HepG2 (cell line): ENCODE data around the gene ICE2. TPM values are rescaled to one million over a fixed set of nuclear protein-coding genes. Genes with fewer than 3 reads are reported as not detected.

Source experiments
- ATF1 ChIP-seq: IDR thresholded peaks from 2 replicates; pipeline ENCODE4 v1.6.1; 2016; ENCODE audit warnings: mild to moderate bottlenecking, control low read depth
- DR1 ChIP-seq: sonication (generic); formaldehyde crosslinking; IDR thresholded peaks from 2 replicates; pipeline ENCODE4 v1.8.0; 2021; ENCODE audit warnings: mild to moderate bottlenecking, missing genetic modification reagents, inconsistent platforms
- FLYWCH1 ChIP-seq: sonication (generic); formaldehyde crosslinking; IDR thresholded peaks from 2 replicates; pipeline ENCODE4 v1.8.1; 2023; ENCODE audit warnings: mild to moderate bottlenecking, missing genetic modification reagents
- HBP1 ChIP-seq: IDR thresholded peaks from 2 replicates; pipeline ENCODE4 v1.6.1; 2016; ENCODE audit warnings: low read depth, control low read depth
- HCFC1 ChIP-seq: fragments of 150-350 bp; IDR thresholded peaks from 2 replicates; pipeline ENCODE4 v1.6.1; 2014; ENCODE audit warnings: low read depth, low read length
- HNF4A ChIP-seq: sonication (generic); formaldehyde crosslinking; IDR thresholded peaks from 2 replicates; pipeline ENCODE4 v1.4.0; 2020; ENCODE audit warnings: missing genetic modification reagents
- ISX ChIP-seq: sonication (generic); formaldehyde crosslinking; conservative IDR thresholded peaks from 2 replicates; pipeline ENCODE4 v1.5.0; 2020; ENCODE audit warnings: missing genetic modification reagents
- MTERF4 ChIP-seq: sonication (generic); formaldehyde crosslinking; IDR thresholded peaks from 2 replicates; pipeline ENCODE4 v1.8.0; 2023; ENCODE audit warnings: mild to moderate bottlenecking, missing genetic modification reagents
- PBX3 ChIP-seq: sonication (generic); formaldehyde crosslinking; IDR thresholded peaks from 2 replicates; pipeline ENCODE4 v1.8.1; 2023; ENCODE audit warnings: missing genetic modification reagents, inconsistent platforms, borderline replicate concordance
- SPEN ChIP-seq: sonication (generic); formaldehyde crosslinking; IDR thresholded peaks from 2 replicates; pipeline ENCODE4 v1.5.1; 2020; ENCODE audit warnings: low read depth, mild to moderate bottlenecking, missing genetic modification reagents
- TCF7L2 ChIP-seq: IDR thresholded peaks from 2 replicates; pipeline ENCODE4 v1.6.1; 2011; ENCODE audit warnings: mild to moderate bottlenecking, low read depth, low read length, moderate library complexity
- ZBED4 ChIP-seq: sonication (generic); formaldehyde crosslinking; IDR thresholded peaks from 2 replicates; pipeline ENCODE4 v1.4.0; 2020; ENCODE audit warnings: missing genetic modification reagents, borderline replicate concordance
- ZFAT ChIP-seq: sonication (generic); formaldehyde crosslinking; conservative IDR thresholded peaks from 2 replicates; pipeline ENCODE4 v1.8.1; 2023; ENCODE audit warnings: missing genetic modification reagents, inconsistent platforms
- ZFP62 ChIP-seq: sonication (generic); formaldehyde crosslinking; IDR thresholded peaks from 2 replicates; pipeline ENCODE4 v1.4.0; 2020; ENCODE audit warnings: missing genetic modification reagents
- ZNF251 ChIP-seq: sonication (generic); formaldehyde crosslinking; IDR thresholded peaks from 2 replicates; pipeline ENCODE4 v1.9.0; 2021; ENCODE audit warnings: mild to moderate bottlenecking, missing genetic modification reagents
- ZNF431 ChIP-seq: sonication (generic); formaldehyde crosslinking; IDR thresholded peaks from 2 replicates; pipeline ENCODE4 v1.9.0; 2022; ENCODE audit warnings: missing genetic modification reagents, low read depth, mild to moderate bottlenecking, borderline replicate concordance
- ZNF687 ChIP-seq: sonication (generic); formaldehyde crosslinking; IDR thresholded peaks from 2 replicates; pipeline ENCODE4 v1.5.1; 2020; ENCODE audit warnings: mild to moderate bottlenecking, missing genetic modification reagents, moderate library complexity
- ZNF737 ChIP-seq: sonication (generic); formaldehyde crosslinking; IDR thresholded peaks from 2 replicates; pipeline ENCODE4 v1.5.0; 2020; ENCODE audit warnings: missing genetic modification reagents, mild to moderate bottlenecking, borderline replicate concordance
- ZNF747 ChIP-seq: sonication (generic); formaldehyde crosslinking; IDR thresholded peaks from 2 replicates; pipeline ENCODE4 v1.8.1; 2023; ENCODE audit warnings: missing genetic modification reagents, mild to moderate bottlenecking, borderline replicate concordance
- polyA plus RNA-seq, 8 experiments: library from polyadenylated mRNA; depleted of rRNA in 3 of 8; stranded (reverse) in 7 of 8; unstranded in 1 of 8; fragments of >200 nt; fragmentation: Illumina TruSeq in 4 of 8; extraction: Trizol in 4 of 8; gene quantifications; 2 replicates each; pipeline versions ENCODE4 v1.2.1 to v1.2.3, GENCODE V29; 2011 to 2016; ENCODE audit warnings: low read depth in 4 of 8, missing spikeins in 1 of 8, mixed read lengths in 1 of 8; ENCODE audit not compliant: insufficient read depth in 1 of 8
- total RNA-seq, 5 experiments: library from RNA; depleted of rRNA; stranded (reverse); fragments of >200 nt; fragmentation: Illumina TruSeq; extraction: Trizol; gene quantifications; 2 replicates each; pipeline ENCODE4 v1.2.3, GENCODE V29; 2016; ENCODE audit warnings: low read depth in 1 of 5

Gene ICE2
- total and polyA plus RNA-seq, 2 of the 13 experiments (the other 11 are each of a cell fraction or from before 2014, with no cell fraction given) = 24.8 to 26.4 TPM

- TF ChIP-seq HCFC1 (no peak), ZBED4 (CRISPR knock-in tag) (peak; percentile 36; the same call in 1 of the 2 replicates), ZFAT (CRISPR knock-in tag) (no peak), ZNF431 (no peak; the same call in 1 of the 2 replicates), TCF7L2 (no peak), ZNF747 (CRISPR knock-in tag) (no peak), ZNF737 (CRISPR knock-in tag) (no peak), HBP1 (CRISPR knock-in tag) (peak; percentile 31; the same call in 1 of the 2 replicates), ATF1 (peak; percentile 59; the same call in 1 of the 2 replicates), PBX3 (CRISPR knock-in tag) (no peak), ISX (no peak), DR1 (no peak), ZFP62 (CRISPR knock-in tag) (no peak), ZNF687 (CRISPR knock-in tag) (peak; percentile 52; the same call in 1 of the 2 replicates), FLYWCH1 (CRISPR knock-in tag) (no peak), HNF4A (CRISPR knock-in tag) (peak; percentile 38), SPEN (CRISPR knock-in tag) (peak; percentile 76), ZNF251 (CRISPR knock-in tag) (no peak), MTERF4 (CRISPR knock-in tag) (no peak)
Observed at GRCh38 chr15:60374628-60375081, 104.3 kb downstream of the ICE2 start (continued).
